GM12878 (cell line): ENCODE measurements around the gene NMB. TPM values are rescaled to one million over a fixed set of nuclear protein-coding genes. Genes with fewer than 3 reads are reported as not detected.
A peak's percentile ranks its signal among the peaks of the same experiment; 100 is the strongest.

ENCODE experiments used
- ATAC-seq: fragments of 200-7000 bp; cut with Tn5 transposase; 3 replicates; pipeline ENCODE4 v1.9.1; 2020; ENCODE audit warnings: mild to moderate bottlenecking, moderate library complexity
- BruUV-seq: library from RNA; stranded (reverse); fragments of 400-500 nt; replicated peaks from 2 replicates; lab custom pipeline; 2021; lab: Mats Ljungman, UMichigan
- CTCF ChIA-PET: fragments of 300-600 bp; sonication (Branson Sonifier 250); formaldehyde crosslinking; extraction: SDS; loops from one replicate; lab custom pipeline; 2021; ENCODE audit warnings: inconsistent platforms; lab: Yijun Ruan, JAX
- POLR2A ChIA-PET: fragments of 350-600 bp; formaldehyde crosslinking; extraction: SDS; loops from one replicate; lab custom pipeline; 2021; ENCODE audit warnings: inconsistent platforms; lab: Charles Lee
- RAD21 ChIA-PET: fragments of 300-600 bp; sonication (Branson Sonifier 250); formaldehyde crosslinking; loops from one replicate; lab custom pipeline; 2023; ENCODE audit warnings: antibody characterized with exemption; ENCODE audit not compliant: unreplicated experiment; lab: Charles Lee
- SMC1A ChIA-PET: fragments of 300-600 bp; sonication (Branson Sonifier 250); formaldehyde crosslinking; loops from one replicate; lab custom pipeline; 2023; ENCODE audit not compliant: unreplicated experiment, uncharacterized antibody; lab: Charles Lee
- DNase-seq: peaks from one replicate; pipeline ENCODE4 v3.0.0-alpha.2; 2011; ENCODE audit warnings: low read depth, low spot score
- FAIRE-seq: peaks from 3 replicates; lab custom pipeline; 2011; peaks lifted over from hg19 to GRCh38; lab: Jason Lieb, UNC
- H2AFZ ChIP-seq: 2 replicates; pipeline ENCODE4 v1.6.0; 2011; ENCODE audit warnings: low read depth, low read length, control low read depth; ENCODE audit not compliant: control insufficient read depth
- H3K27ac ChIP-seq: 2 replicates; pipeline ENCODE4 v1.5.1; 2011; ENCODE audit warnings: control low read depth; ENCODE audit not compliant: control insufficient read depth, insufficient read depth
- H3K27me3 ChIP-seq, 2 experiments: replicated peaks in 1 of 2; 2 replicates each; pipeline versions ENCODE4 v1.6.0 to v1.6.1; 2011; ENCODE audit warnings: low read length in 1 of 2; ENCODE audit not compliant: control insufficient read depth in 2 of 2, insufficient read depth in 2 of 2
- H3K36me3 ChIP-seq, 2 experiments: 2 replicates each; pipeline ENCODE4 v1.5.1; 2011; ENCODE audit warnings: low read length in 1 of 2; ENCODE audit not compliant: control insufficient read depth in 2 of 2, insufficient read depth in 2 of 2
- H3K4me1 ChIP-seq: 2 replicates; pipeline ENCODE4 v1.6.1; 2011; ENCODE audit warnings: mild to moderate bottlenecking, low read length, moderate library complexity, mixed read lengths; ENCODE audit not compliant: control insufficient read depth, insufficient read depth
- H3K4me2 ChIP-seq: 2 replicates; pipeline ENCODE4 v1.6.0; 2011; ENCODE audit warnings: control low read depth; ENCODE audit not compliant: control insufficient read depth, insufficient read depth
- H3K4me3 ChIP-seq: fragments of 200-600 bp; sonication (generic); 2 replicates; pipeline ENCODE4 v1.5.1; 2016
- H3K79me2 ChIP-seq: 2 replicates; pipeline ENCODE4 v1.6.0; 2011; ENCODE audit warnings: low read length; ENCODE audit not compliant: control insufficient read depth, insufficient read depth
- H3K9ac ChIP-seq: 2 replicates; pipeline ENCODE4 v1.8.0; 2011; ENCODE audit warnings: low read length, control low read depth, mixed read lengths; ENCODE audit not compliant: control insufficient read depth, insufficient read depth
- H3K9me3 ChIP-seq: replicated peaks from 3 replicates; pipeline ENCODE4 v1.5.1; 2011; ENCODE audit warnings: mild to moderate bottlenecking, low read length; ENCODE audit not compliant: control insufficient read depth, insufficient read depth
- H4K20me1 ChIP-seq: 2 replicates; pipeline ENCODE4 v1.6.0; 2011; ENCODE audit not compliant: control insufficient read depth, insufficient read depth
- POU2F2 ChIP-seq: IDR thresholded peaks from 3 replicates; pipeline ENCODE4 v1.6.1; 2011; ENCODE audit warnings: low read depth, mild to moderate bottlenecking, low read length, borderline replicate concordance
- ZNF592 ChIP-seq: fragments of 450-650 bp; IDR thresholded peaks from 2 replicates; pipeline ENCODE4 v1.6.1; 2017; ENCODE audit warnings: mild to moderate bottlenecking, moderate library complexity
- WGBS: methylation state at CpG from one replicate; pipeline ENCODE4 v1.1.6; 2016; ENCODE audit warnings: low lambda C conversion rate; ENCODE audit not compliant: insufficient replicate concordance, insufficient coverage; ENCODE audit errors: missing lambda C conversion rate; 5-methylcytosine and 5-hydroxymethylcytosine counted together
- in situ Hi-C: fragments of 300-500 bp; cut with MboI; formaldehyde crosslinking; loops from 9 replicates; pipeline ENCODE4 v1.14.3; 2018; ENCODE audit warnings: mixed read lengths
- intact Hi-C: fragments of 100-400 bp; cut with micrococcal nuclease; formaldehyde crosslinking; loops from one replicate; pipeline ENCODE4 v1.14.2; 2022; ENCODE audit not compliant: unreplicated experiment
- polyA plus RNA-seq, 11 experiments: library from polyadenylated mRNA; depleted of rRNA in 4 of 11; unstranded in 6 of 11; stranded (reverse) in 5 of 11; fragments of >200 nt; fragmentation: Nextera tagmentation in 4 of 11; fragmentation: Illumina TruSeq in 1 of 11; extraction: Ambion mirVana in 4 of 11; extraction: Trizol in 1 of 11; gene quantifications; 1 replicate in 1 of 11; 2 replicates in 10 of 11; pipeline versions ENCODE4 v1.2.1 to v1.2.3, GENCODE V29; 2011 to 2016; ENCODE audit warnings: inconsistent platforms in 2 of 11, missing spikeins in 2 of 11, low read depth in 1 of 11
- total RNA-seq, 4 experiments: library from RNA; depleted of rRNA in 3 of 4; stranded (reverse); fragments of >200 nt in 3 of 4; fragmentation: Illumina TruSeq in 1 of 4; extraction: Trizol in 1 of 4; gene quantifications; 2 replicates each; pipeline versions ENCODE4 v1.2.1 to v1.2.3, GENCODE V29; 2013 to 2021
- TF ChIP-seq, protein P1 (sequence below): IDR thresholded peaks from 2 replicates; pipeline ENCODE4 v1.6.1; 2012; ENCODE audit warnings: low read depth, low read length, improper control_type of control experiment

Gene NMB
- total and polyA plus RNA-seq, 10 of the 15 experiments (the other 5 are each of a cell fraction or from before 2014, with no cell fraction given) = 0.32 to 4.1 (median 1.6) TPM

DNA sequence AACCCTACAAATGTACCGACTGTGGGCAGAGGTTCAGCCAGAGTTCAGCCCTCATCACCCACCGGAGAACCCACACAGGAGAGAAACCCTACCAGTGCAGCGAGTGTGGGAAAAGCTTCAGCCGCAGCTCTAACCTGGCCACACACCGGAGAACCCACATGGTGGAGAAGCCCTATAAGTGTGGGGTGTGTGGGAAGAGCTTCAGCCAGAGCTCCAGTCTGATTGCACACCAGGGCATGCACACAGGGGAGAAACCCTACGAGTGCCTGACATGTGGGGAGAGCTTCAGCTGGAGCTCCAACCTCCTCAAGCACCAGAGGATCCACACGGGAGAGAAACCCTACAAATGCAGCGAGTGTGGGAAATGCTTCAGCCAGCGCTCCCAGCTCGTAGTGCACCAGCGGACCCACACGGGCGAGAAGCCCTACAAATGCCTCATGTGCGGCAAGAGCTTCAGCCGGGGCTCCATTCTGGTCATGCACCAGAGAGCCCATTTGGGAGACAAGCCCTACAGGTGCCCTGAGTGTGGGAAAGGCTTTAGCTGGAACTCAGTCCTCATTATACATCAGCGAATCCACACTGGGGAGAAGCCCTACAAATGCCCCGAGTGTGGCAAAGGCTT lies 36.5 kb downstream of the NMB start (continued):
- TF ChIP-seq, protein P1, sequence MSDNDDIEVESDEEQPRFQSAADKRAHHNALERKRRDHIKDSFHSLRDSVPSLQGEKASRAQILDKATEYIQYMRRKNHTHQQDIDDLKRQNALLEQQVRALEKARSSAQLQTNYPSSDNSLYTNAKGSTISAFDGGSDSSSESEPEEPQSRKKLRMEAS = no peak
- no peak for TF ChIP-seq POU2F2

GRCh38 chr15:84620626-84621025 lies 37.4 kb downstream of the NMB start:
- H3K4me2 ChIP-seq = no peak overlapping the region
- no peaks in the 10 kb centered on the region for H3K79me2 ChIP-seq
- 77% methylated on average over 8 of the region's 8 CpGs for WGBS
- H3K9me3 ChIP-seq = peaks cover 26% of the 10 kb centered on the region
- BruUV-seq = TSS peak; percentile 42
- H3K4me3 ChIP-seq = no peak overlapping the region
- ChIA-PET SMC1A (interaction anchor here (0.5 to 1.6 kb wide), 4 partner anchors 10 to 45 kb away, joined by 3 read pairs; no protein-coding TSS in a partner anchor), CTCF (interaction anchor here (0.8 to 2.3 kb wide), 2 partner anchors 17 to 22 kb away, joined by 3 to 8 read pairs; no protein-coding TSS in a partner anchor), POLR2A (no interaction called here), RAD21 (no interaction called here)
- no peak for DNase-seq
- intact Hi-C loops = no loop called here
- no peaks in the 10 kb centered on the region for H3K27me3 ChIP-seq
- H3K9ac ChIP-seq = no peak overlapping the region
- no peak for TF ChIP-seq ZNF592
- no peak for FAIRE-seq
- in situ Hi-C loops = no loop called here
- H3K4me1 ChIP-seq = no peaks in the 10 kb centered on the region
- no peak for ATAC-seq
- H2AFZ ChIP-seq = no peak overlapping the region
- H3K27ac ChIP-seq = no peak overlapping the region
- H4K20me1 ChIP-seq = no peaks in the 10 kb centered on the region
- peaks cover 1 to 10% of the 10 kb centered on the region in 2 experiments for H3K36me3 ChIP-seq
